HepG2 (cell line): ENCODE data around the gene CACNB4. TPM values are rescaled to one million over a fixed set of nuclear protein-coding genes. Genes with fewer than 3 reads are reported as not detected.

ENCODE experiments used
- ADNP ChIP-seq: sonication (generic); formaldehyde crosslinking; IDR thresholded peaks from 2 replicates; pipeline ENCODE4 v1.4.0; 2020; ENCODE audit warnings: missing genetic modification reagents
- ARNTL ChIP-seq: sonication (generic); formaldehyde crosslinking; IDR thresholded peaks from 2 replicates; pipeline ENCODE4 v1.4.0; 2020; ENCODE audit warnings: mild to moderate bottlenecking, missing genetic modification reagents
- CENPT ChIP-seq: sonication (generic); formaldehyde crosslinking; IDR thresholded peaks from 2 replicates; pipeline ENCODE4 v1.8.0; 2022; ENCODE audit warnings: low read depth, mild to moderate bottlenecking, moderate library complexity, missing genetic modification reagents
- HDAC1 ChIP-seq: sonication (generic); formaldehyde crosslinking; IDR thresholded peaks from 2 replicates; pipeline ENCODE4 v1.5.1; 2020; ENCODE audit warnings: mild to moderate bottlenecking, missing genetic modification reagents
- MEF2D ChIP-seq: sonication (generic); formaldehyde crosslinking; IDR thresholded peaks from 2 replicates; pipeline ENCODE4 v1.5.1; 2020; ENCODE audit warnings: mild to moderate bottlenecking, missing genetic modification reagents
- MXI1 ChIP-seq: IDR thresholded peaks from 3 replicates; pipeline ENCODE4 v1.6.1; 2012; ENCODE audit warnings: low read depth, low read length, inconsistent platforms, borderline replicate concordance
- NFRKB ChIP-seq: fragments of 450-650 bp; IDR thresholded peaks from 2 replicates; pipeline ENCODE4 v1.6.1; 2017
- RXRB ChIP-seq: IDR thresholded peaks from 2 replicates; pipeline ENCODE4 v1.6.1; 2016; ENCODE audit warnings: borderline replicate concordance, missing genetic modification reagents, missing compliant biosample characterization
- SMAD1 ChIP-seq: sonication (generic); formaldehyde crosslinking; IDR thresholded peaks from 2 replicates; pipeline ENCODE4 v1.4.0; 2020; ENCODE audit warnings: missing genetic modification reagents, low read depth, mild to moderate bottlenecking, borderline replicate concordance
- THYN1 ChIP-seq: sonication (generic); formaldehyde crosslinking; IDR thresholded peaks from 2 replicates; pipeline ENCODE4 v1.8.1; 2023; ENCODE audit warnings: low read depth, mild to moderate bottlenecking, moderate library complexity, missing genetic modification reagents, borderline replicate concordance
- ZBTB7A ChIP-seq: sonication (generic); formaldehyde crosslinking; IDR thresholded peaks from 2 replicates; pipeline ENCODE4 v1.8.0; 2022; ENCODE audit warnings: mild to moderate bottlenecking, missing genetic modification reagents
- ZFP36L1 ChIP-seq: sonication (generic); formaldehyde crosslinking; IDR thresholded peaks from 2 replicates; pipeline ENCODE4 v1.8.0; 2022; ENCODE audit warnings: mild to moderate bottlenecking, missing genetic modification reagents, moderate library complexity
- ZNF256 ChIP-seq: sonication (generic); formaldehyde crosslinking; conservative IDR thresholded peaks from 2 replicates; pipeline ENCODE4 v1.4.0; 2020; ENCODE audit warnings: missing genetic modification reagents
- ZNF296 ChIP-seq: sonication (generic); formaldehyde crosslinking; conservative IDR thresholded peaks from 2 replicates; pipeline ENCODE4 v1.5.0; 2020; ENCODE audit warnings: mild to moderate bottlenecking, missing genetic modification reagents
- ZNF431 ChIP-seq: sonication (generic); formaldehyde crosslinking; IDR thresholded peaks from 2 replicates; pipeline ENCODE4 v1.9.0; 2022; ENCODE audit warnings: missing genetic modification reagents, low read depth, mild to moderate bottlenecking, borderline replicate concordance
- ZNF619 ChIP-seq: sonication (generic); formaldehyde crosslinking; IDR thresholded peaks from 2 replicates; pipeline ENCODE4 v1.4.0; 2020; ENCODE audit warnings: mild to moderate bottlenecking, missing genetic modification reagents
- ZSCAN31 ChIP-seq: sonication (generic); formaldehyde crosslinking; IDR thresholded peaks from 2 replicates; pipeline ENCODE4 v1.5.0; 2020; ENCODE audit warnings: low read depth, mild to moderate bottlenecking, missing genetic modification reagents
- polyA plus RNA-seq, 8 experiments: library from polyadenylated mRNA; depleted of rRNA in 3 of 8; stranded (reverse) in 7 of 8; unstranded in 1 of 8; fragments of >200 nt; fragmentation: Illumina TruSeq in 4 of 8; extraction: Trizol in 4 of 8; gene quantifications; 2 replicates each; pipeline versions ENCODE4 v1.2.1 to v1.2.3, GENCODE V29; 2011 to 2016; ENCODE audit warnings: low read depth in 4 of 8, missing spikeins in 1 of 8, mixed read lengths in 1 of 8; ENCODE audit not compliant: insufficient read depth in 1 of 8
- total RNA-seq, 5 experiments: library from RNA; depleted of rRNA; stranded (reverse); fragments of >200 nt; fragmentation: Illumina TruSeq; extraction: Trizol; gene quantifications; 2 replicates each; pipeline ENCODE4 v1.2.3, GENCODE V29; 2016; ENCODE audit warnings: low read depth in 1 of 5
- TF ChIP-seq, protein P1 (sequence below): sonication (generic); formaldehyde crosslinking; IDR thresholded peaks from 2 replicates; pipeline ENCODE4 v1.4.0; 2020; ENCODE audit warnings: missing genetic modification reagents, borderline replicate concordance
- TF ChIP-seq, protein P2 (sequence below): sonication (generic); formaldehyde crosslinking; IDR thresholded peaks from 2 replicates; pipeline ENCODE4 v1.4.0; 2020; ENCODE audit warnings: missing genetic modification reagents
- TF ChIP-seq, protein P3 (sequence below): sonication (generic); formaldehyde crosslinking; IDR thresholded peaks from 2 replicates; pipeline ENCODE4 v1.8.0; 2022; ENCODE audit warnings: mild to moderate bottlenecking, missing genetic modification reagents, borderline replicate concordance
- TF ChIP-seq, protein P4 (sequence below): sonication (generic); formaldehyde crosslinking; IDR thresholded peaks from 2 replicates; pipeline ENCODE4 v1.5.1; 2020; ENCODE audit warnings: missing genetic modification reagents, mild to moderate bottlenecking, borderline replicate concordance
- TF ChIP-seq, protein P5 (sequence below): sonication (generic); formaldehyde crosslinking; IDR thresholded peaks from 2 replicates; pipeline ENCODE4 v1.4.0; 2020; ENCODE audit warnings: missing genetic modification reagents

CACNB4 gene
- total and polyA plus RNA-seq, 2 of the 13 experiments (the other 11 are each of a cell fraction or from before 2014, with no cell fraction given): 5.1 to 14.3 TPM

DNA sequence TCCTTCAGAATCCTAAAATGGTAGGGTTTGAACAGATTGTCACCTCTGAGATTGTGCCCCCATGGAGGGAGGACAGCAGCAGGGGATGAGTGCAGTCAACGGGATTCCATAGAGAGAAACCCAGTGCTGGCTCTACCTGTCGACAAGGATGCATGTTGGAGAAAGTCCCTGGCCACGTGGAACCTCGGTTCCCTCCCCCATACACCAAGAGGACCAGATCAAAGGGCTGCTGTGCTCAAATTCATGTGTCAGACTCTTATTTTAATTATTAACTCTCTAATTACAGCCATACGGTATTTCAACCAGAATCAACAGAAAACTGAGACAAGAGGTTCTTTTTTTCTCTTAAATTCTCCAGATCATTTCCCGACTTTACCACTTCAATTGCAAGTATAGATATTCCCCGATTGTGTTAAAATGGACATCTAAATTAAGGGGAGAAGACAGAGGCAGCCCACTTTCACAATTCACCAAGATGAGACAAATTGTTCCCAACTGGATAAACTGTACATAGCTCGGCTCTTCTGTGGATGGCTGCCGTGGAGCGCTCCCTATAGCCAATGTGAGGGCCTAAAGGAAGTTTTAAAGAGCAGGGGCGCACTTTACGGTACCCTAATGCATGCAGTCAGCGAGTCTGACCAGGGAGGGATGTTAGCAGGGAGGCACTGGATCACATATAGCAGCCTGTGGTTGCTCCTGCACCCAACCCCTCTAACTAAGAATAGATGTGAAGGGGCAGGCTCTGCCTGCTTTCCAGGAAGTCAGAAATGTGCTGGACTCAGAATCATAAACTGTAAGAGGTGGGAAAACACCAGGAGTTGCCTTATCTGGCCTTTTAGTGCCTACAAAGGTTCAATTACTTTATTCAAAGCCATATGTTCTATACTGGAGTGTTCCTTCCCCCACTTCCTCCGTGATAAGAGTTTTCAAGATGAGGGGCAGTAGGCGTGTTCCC, 123.1 kb downstream of the CACNB4 start (continued):
- TF ChIP-seq ZNF431 (no peak), HDAC1 (CRISPR knock-in tag) (no peak), ZNF619 (CRISPR knock-in tag) (no peak), ZNF296 (CRISPR knock-in tag) (no peak), SMAD1 (CRISPR knock-in tag) (no peak), ADNP (CRISPR knock-in tag) (no peak), CENPT (CRISPR knock-in tag) (no peak), THYN1 (CRISPR knock-in tag) (no peak), ZNF256 (CRISPR knock-in tag) (no peak), MXI1 (peak; percentile 62; the same call in 1 of the 3 replicates), ZSCAN31 (0 out of 2 replicates have a peak, but pooled peaks have one; percentile 50), MEF2D (no peak), ZFP36L1 (CRISPR knock-in tag) (no peak), RXRB (CRISPR knock-in tag) (no peak), ARNTL (CRISPR knock-in tag) (0 out of 2 replicates have a peak, but pooled peaks have one; percentile 55), NFRKB (no peak), ZBTB7A (CRISPR knock-in tag) (no peak)
- TF ChIP-seq, protein P1, sequence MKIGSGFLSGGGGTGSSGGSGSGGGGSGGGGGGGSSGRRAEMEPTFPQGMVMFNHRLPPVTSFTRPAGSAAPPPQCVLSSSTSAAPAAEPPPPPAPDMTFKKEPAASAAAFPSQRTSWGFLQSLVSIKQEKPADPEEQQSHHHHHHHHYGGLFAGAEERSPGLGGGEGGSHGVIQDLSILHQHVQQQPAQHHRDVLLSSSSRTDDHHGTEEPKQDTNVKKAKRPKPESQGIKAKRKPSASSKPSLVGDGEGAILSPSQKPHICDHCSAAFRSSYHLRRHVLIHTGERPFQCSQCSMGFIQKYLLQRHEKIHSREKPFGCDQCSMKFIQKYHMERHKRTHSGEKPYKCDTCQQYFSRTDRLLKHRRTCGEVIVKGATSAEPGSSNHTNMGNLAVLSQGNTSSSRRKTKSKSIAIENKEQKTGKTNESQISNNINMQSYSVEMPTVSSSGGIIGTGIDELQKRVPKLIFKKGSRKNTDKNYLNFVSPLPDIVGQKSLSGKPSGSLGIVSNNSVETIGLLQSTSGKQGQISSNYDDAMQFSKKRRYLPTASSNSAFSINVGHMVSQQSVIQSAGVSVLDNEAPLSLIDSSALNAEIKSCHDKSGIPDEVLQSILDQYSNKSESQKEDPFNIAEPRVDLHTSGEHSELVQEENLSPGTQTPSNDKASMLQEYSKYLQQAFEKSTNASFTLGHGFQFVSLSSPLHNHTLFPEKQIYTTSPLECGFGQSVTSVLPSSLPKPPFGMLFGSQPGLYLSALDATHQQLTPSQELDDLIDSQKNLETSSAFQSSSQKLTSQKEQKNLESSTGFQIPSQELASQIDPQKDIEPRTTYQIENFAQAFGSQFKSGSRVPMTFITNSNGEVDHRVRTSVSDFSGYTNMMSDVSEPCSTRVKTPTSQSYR (CRISPR knock-in tag): peak; percentile 79; the same call in 1 of the 2 replicates
- TF ChIP-seq, protein P2, sequence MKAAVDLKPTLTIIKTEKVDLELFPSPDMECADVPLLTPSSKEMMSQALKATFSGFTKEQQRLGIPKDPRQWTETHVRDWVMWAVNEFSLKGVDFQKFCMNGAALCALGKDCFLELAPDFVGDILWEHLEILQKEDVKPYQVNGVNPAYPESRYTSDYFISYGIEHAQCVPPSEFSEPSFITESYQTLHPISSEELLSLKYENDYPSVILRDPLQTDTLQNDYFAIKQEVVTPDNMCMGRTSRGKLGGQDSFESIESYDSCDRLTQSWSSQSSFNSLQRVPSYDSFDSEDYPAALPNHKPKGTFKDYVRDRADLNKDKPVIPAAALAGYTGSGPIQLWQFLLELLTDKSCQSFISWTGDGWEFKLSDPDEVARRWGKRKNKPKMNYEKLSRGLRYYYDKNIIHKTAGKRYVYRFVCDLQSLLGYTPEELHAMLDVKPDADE (CRISPR knock-in tag): no peak
- TF ChIP-seq, protein P3, sequence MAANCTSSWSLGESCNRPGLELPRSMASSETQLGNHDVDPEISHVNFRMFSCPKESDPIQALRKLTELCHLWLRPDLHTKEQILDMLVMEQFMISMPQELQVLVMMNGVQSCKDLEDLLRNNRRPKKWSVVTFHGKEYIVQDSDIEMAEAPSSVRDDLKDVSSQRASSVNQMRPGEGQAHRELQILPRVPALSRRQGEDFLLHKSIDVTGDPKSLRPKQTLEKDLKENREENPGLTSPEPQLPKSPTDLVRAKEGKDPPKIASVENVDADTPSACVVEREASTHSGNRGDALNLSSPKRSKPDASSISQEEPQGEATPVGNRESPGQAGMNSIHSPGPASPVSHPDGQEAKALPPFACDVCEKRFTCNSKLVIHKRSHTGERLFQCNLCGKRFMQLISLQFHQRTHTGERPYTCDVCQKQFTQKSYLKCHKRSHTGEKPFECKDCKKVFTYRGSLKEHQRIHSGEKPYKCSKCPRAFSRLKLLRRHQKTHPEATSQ (CRISPR knock-in tag): peak; percentile 41; the same call in 1 of the 2 replicates
- TF ChIP-seq, protein P4, sequence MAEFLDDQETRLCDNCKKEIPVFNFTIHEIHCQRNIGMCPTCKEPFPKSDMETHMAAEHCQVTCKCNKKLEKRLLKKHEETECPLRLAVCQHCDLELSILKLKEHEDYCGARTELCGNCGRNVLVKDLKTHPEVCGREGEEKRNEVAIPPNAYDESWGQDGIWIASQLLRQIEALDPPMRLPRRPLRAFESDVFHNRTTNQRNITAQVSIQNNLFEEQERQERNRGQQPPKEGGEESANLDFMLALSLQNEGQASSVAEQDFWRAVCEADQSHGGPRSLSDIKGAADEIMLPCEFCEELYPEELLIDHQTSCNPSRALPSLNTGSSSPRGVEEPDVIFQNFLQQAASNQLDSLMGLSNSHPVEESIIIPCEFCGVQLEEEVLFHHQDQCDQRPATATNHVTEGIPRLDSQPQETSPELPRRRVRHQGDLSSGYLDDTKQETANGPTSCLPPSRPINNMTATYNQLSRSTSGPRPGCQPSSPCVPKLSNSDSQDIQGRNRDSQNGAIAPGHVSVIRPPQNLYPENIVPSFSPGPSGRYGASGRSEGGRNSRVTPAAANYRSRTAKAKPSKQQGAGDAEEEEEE (CRISPR knock-in tag): no peak
- TF ChIP-seq, protein P5, sequence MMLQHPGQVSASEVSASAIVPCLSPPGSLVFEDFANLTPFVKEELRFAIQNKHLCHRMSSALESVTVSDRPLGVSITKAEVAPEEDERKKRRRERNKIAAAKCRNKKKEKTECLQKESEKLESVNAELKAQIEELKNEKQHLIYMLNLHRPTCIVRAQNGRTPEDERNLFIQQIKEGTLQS (CRISPR knock-in tag): no peak
